H7 (cell line): ENCODE results near the gene UBE2D3. TPM values are rescaled to one million over a fixed set of nuclear protein-coding genes. Genes with fewer than 3 reads are reported as not detected.

Experiments used
- DNase-seq: peaks from one replicate; pipeline ENCODE4 v3.0.0; 2012
- H3K27me3 ChIP-seq: 2 replicates; pipeline ENCODE4 v1.6.0; 2011; ENCODE audit warnings: mild to moderate bottlenecking, low read length; ENCODE audit not compliant: control insufficient read depth, insufficient read depth
- H3K36me3 ChIP-seq: replicated peaks from 2 replicates; pipeline ENCODE4 v1.5.1; 2011; ENCODE audit warnings: low read length; ENCODE audit not compliant: control insufficient read depth, insufficient read depth
- H3K4me3 ChIP-seq: 2 replicates; pipeline ENCODE4 v1.5.1; 2011; ENCODE audit warnings: low read depth, mild to moderate bottlenecking, control low read depth, low read length, moderate library complexity; ENCODE audit not compliant: insufficient read depth
- total RNA-seq: library from RNA; depleted of rRNA; stranded (reverse); fragments of >200 nt; shearing (Covaris generic); gene quantifications from 2 replicates; pipeline ENCODE4 v1.2.3, GENCODE V29; 2014; rRNA removed

UBE2D3 gene
- total RNA-seq, 1 experiment from 2014 or later, result 437 TPM

GRCh38 chr4:102761296-102761701 is 66.1 kb downstream of the UBE2D3 start:
- H3K36me3 ChIP-seq, result no peaks in the 10 kb centered on the region
- no peak for DNase-seq

GRCh38 chr4:102760645-102761295 is 66.6 kb downstream of the UBE2D3 start, which contains the start of gene MANBA:
Gene MANBA, minus strand, starts transcription at chr4:102760968. Its CDS starts 74 bp downstream, at chr4:102760894.
- Histone ChIP-seq H3K36me3 (no peaks in the 10 kb centered on the region), H3K4me3 (peak within 1 kb of the TSS; percentile 89), H3K27me3 (no peaks in the 10 kb centered on the region; the same call in 1 of the 2 replicates)
- peak; percentile 93 for DNase-seq

More at GRCh38 chr4:102761296-102761701, 66.1 kb downstream of the UBE2D3 start:
- Histone ChIP-seq H3K27me3 (no peaks in the 10 kb centered on the region; the same call in 1 of the 2 replicates), H3K4me3 (peak overlapping the region; percentile 89)

GRCh38 chr4:102759831-102760644 is 67.3 kb downstream of the UBE2D3 start:
- Histone ChIP-seq H3K27me3 (no peaks in the 10 kb centered on the region; the same call in 1 of the 2 replicates), H3K4me3 (peak overlapping the region; percentile 89), H3K36me3 (no peaks in the 10 kb centered on the region)
- DNase-seq, result no peak

GRCh38 chr4:102758241-102759160 is 68.8 kb downstream of the UBE2D3 start:
- H3K27me3 ChIP-seq, result no peaks in the 10 kb centered on the region; the same call in 1 of the 2 replicates
- DNase-seq, result no peak
- H3K36me3 ChIP-seq, result no peaks in the 10 kb centered on the region
- no peak overlapping the region for H3K4me3 ChIP-seq

GRCh38 chr4:102757681-102758080 is 69.7 kb downstream of the UBE2D3 start:
- Histone ChIP-seq H3K4me3 (no peak overlapping the region), H3K36me3 (no peaks in the 10 kb centered on the region), H3K27me3 (no peaks in the 10 kb centered on the region; the same call in 1 of the 2 replicates)
- no peak for DNase-seq

- no peaks in the 10 kb centered on the region for H3K36me3 ChIP-seq
- no peaks in the 10 kb centered on the region for H3K27me3 ChIP-seq
- no peak for DNase-seq
- H3K4me3 ChIP-seq, result no peak overlapping the region
Measured at GRCh38 chr4:102754044-102754443, 73.3 kb downstream of the UBE2D3 start.

GRCh38 chr4:102751941-102752340 is 75.4 kb downstream of the UBE2D3 start:
- H3K4me3 ChIP-seq, result no peak overlapping the region
- no peaks in the 10 kb centered on the region for H3K27me3 ChIP-seq
- no peaks in the 10 kb centered on the region for H3K36me3 ChIP-seq
- DNase-seq, result no peak

Other genes with a start within 250 kb of the UBE2D3 start
- gene MANBA, start 66.6 kb downstream of the UBE2D3 start, total RNA-seq, result 16.1 and 31.8 TPM in 2 replicates
- gene CISD2, start 41.4 kb upstream of the UBE2D3 start, total RNA-seq, result 36.8 and 41.3 TPM in 2 replicates
- not detected in 2 replicates for gene SLC9B1, start 192.2 kb upstream of the UBE2D3 start, total RNA-seq
- 2.0 and 3.4 TPM in 2 replicates for gene SLC9B2, start 249.2 kb upstream of the UBE2D3 start, total RNA-seq